ENCODE measurements around the gene UBE2M. TPM values are rescaled to one million over a fixed set of nuclear protein-coding genes. Genes with fewer than 3 reads are reported as not detected.

UBE2M gene
- polyA plus RNA-seq, 2 of the 4 experiments (the other 2 are of a cell fraction): 139 to 190 TPM

GRCh38 chr19:58519355-58520256, 38.8 kb downstream of the UBE2M start, which contains the start of gene ZBTB45 (continued):
- TF ChIP-seq CHD4 (IDR thresholded peaks at IDR 0.05; ENCODE audit: borderline replicate concordance) (no peak), FOSB (CRISPR knock-in tag; IDR thresholded peaks at IDR 0.05) (no peak), HEYL (CRISPR knock-in tag; IDR thresholded peaks at IDR 0.05) (no peak), SMC3 (IDR thresholded peaks at IDR 0.05) (peak; percentile 72), RAD21 (conservative IDR thresholded peaks at IDR 0.05 in 1 of 2, IDR thresholded peaks at IDR 0.05 in 1 of 2) (peak; percentile 83 to 92), EHMT2 (IDR thresholded peaks at IDR 0.05; ENCODE audit: low read depth) (no peak), REST (IDR thresholded peaks at IDR 0.05) (no peak), NR3C1 (IDR thresholded peaks at IDR 0.05) (no peak), POLR2A (IDR thresholded peaks at IDR 0.05; ENCODE audit: low read length) (peak; percentile 84), HOXA7 (CRISPR knock-in tag; IDR thresholded peaks at IDR 0.05) (no peak), KDM5A (IDR thresholded peaks at IDR 0.05) (peak; percentile 98), HOXB13 (CRISPR knock-in tag; IDR thresholded peaks at IDR 0.05; ENCODE audit: low read depth) (0 out of 2 replicates have a peak, but pooled peaks have one; percentile 66), ZC3H11A (IDR thresholded peaks at IDR 0.05) (peak; percentile 50; the same call in 1 of the 2 replicates), E2F6 (IDR thresholded peaks at IDR 0.05; ENCODE audit: borderline replicate concordance, low read depth) (peak; percentile 86), EP300 (IDR thresholded peaks at IDR 0.05) (peak in 1 of 2 experiments; percentile 41; a peak in 1 of 5 replicates), HDAC2 (IDR thresholded peaks at IDR 0.05) (no peak; the same call in 1 of the 2 replicates), ESRRA (IDR thresholded peaks at IDR 0.05; ENCODE audit: borderline replicate concordance, low read length) (peak; percentile 42; the same call in 1 of the 2 replicates), CBX8 (IDR thresholded peaks at IDR 0.05) (no peak), ATOH8 (CRISPR knock-in tag; IDR thresholded peaks at IDR 0.05; ENCODE audit: low read depth) (no peak), POLR2AphosphoS2 (conservative IDR thresholded peaks at IDR 0.05; ENCODE audit: low read length) (no peak), CTCF (IDR thresholded peaks at IDR 0.05) (peak; percentile 77), USF2 (IDR thresholded peaks at IDR 0.05) (no peak), MAZ (IDR thresholded peaks at IDR 0.05; ENCODE audit: borderline replicate concordance, low read depth, low read length) (peak; percentile 92), CBX2 (IDR thresholded peaks at IDR 0.05; ENCODE audit: borderline replicate concordance, low read depth) (no peak), MAFK (IDR thresholded peaks at IDR 0.05; ENCODE audit: partially characterized antibody) (peak; percentile 26), GATA3 (IDR thresholded peaks at IDR 0.05; ENCODE audit: borderline replicate concordance) (peak; percentile 75)
- TF ChIP-seq, protein P1, sequence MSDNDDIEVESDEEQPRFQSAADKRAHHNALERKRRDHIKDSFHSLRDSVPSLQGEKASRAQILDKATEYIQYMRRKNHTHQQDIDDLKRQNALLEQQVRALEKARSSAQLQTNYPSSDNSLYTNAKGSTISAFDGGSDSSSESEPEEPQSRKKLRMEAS (IDR thresholded peaks at IDR 0.05): peak; percentile 98
- TF ChIP-seq, protein P2, sequence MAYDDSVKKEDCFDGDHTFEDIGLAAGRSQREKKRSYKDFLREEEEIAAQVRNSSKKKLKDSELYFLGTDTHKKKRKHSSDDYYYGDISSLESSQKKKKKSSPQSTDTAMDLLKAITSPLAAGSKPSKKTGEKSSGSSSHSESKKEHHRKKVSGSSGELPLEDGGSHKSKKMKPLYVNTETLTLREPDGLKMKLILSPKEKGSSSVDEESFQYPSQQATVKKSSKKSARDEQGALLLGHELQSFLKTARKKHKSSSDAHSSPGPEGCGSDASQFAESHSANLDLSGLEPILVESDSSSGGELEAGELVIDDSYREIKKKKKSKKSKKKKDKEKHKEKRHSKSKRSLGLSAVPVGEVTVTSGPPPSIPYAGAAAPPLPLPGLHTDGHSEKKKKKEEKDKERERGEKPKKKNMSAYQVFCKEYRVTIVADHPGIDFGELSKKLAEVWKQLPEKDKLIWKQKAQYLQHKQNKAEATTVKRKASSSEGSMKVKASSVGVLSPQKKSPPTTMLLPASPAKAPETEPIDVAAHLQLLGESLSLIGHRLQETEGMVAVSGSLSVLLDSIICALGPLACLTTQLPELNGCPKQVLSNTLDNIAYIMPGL (CRISPR knock-in tag; IDR thresholded peaks at IDR 0.05; ENCODE audit: borderline replicate concordance): peak; percentile 93
- TF ChIP-seq, protein P3, sequence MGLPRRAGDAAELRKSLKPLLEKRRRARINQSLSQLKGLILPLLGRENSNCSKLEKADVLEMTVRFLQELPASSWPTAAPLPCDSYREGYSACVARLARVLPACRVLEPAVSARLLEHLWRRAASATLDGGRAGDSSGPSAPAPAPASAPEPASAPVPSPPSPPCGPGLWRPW (IDR thresholded peaks at IDR 0.05): no peak
